Stimulated activated CD4-positive, alpha-beta T cell treated with anti-CD3 and anti-CD28 coated beads, Interleukin-1b, Interleukin-23, amount 100 ng/mL, for 48 hours (primary cell): ENCODE data around the gene CTAGE4.
"Not testable (repeated sequence)": the region's sequence is repeated elsewhere in the genome, so short reads cannot be mapped to it uniquely, and the experiment has no call there.

ENCODE experiments used
- DNase-seq: peaks from one replicate; pipeline ENCODE4 v3.0.0-alpha.2; 2020

CTAGE4 gene

DNA sequence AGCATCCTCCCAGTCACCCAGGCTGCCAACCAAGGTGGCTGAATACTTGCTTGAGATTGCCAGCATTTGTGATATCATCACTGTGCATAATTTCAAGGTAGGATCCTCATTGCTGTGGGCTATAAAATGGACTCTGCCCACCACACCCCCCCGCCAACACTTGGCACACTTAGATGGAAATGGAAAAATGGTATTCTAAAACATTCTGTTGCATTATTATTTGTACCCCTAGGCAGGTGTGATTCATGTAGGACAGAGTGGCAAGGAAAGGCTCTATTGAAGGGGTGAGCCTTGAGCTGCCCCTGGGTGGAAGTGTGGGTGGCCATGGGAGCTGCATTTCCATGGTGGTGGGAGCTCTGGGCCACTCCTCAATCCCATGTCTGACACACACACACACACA lies 35.3 kb downstream of the CTAGE4 start:
- not testable (repeated sequence) for DNase-seq

DNA sequence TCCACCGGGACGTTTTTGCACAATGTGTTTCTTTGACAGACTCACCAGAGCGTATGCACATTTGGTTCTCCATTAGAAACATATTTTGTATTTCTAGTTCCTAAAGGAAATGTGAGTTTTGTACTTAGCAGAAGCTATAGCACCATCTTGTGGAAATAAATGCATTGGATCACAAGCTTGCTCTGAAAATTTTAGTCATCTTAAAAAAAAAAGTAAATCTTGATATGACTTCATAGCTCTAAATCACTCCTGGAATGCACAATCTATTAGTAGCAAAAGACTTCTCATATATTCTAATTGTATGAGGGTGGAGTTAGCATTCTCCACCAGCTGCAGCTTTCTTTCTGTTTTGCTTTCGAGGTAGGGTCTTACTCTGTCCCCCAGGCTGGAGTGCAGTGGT lies 35.9 kb downstream of the CTAGE4 start:
- DNase-seq, result not testable (repeated sequence)

DNA sequence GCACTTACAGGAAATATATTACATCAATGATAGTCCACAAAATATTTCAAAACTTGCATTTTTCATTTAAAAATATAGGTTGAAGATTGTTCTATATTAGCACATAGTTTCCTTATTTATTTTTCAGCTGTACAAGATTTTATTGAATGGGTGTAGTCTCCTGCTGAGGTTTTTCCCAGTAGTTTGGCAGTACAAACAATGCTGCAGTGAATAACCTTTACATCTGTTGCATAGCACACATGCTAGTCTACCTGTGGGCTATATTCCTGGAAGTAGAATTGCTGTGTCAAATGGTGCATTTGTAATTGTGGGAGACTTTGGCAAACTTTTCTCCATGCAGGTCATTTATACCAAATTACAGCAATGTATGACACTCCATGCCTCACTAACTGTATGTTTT lies 37.3 kb downstream of the CTAGE4 start:
- DNase-seq, result not testable (repeated sequence)

DNA sequence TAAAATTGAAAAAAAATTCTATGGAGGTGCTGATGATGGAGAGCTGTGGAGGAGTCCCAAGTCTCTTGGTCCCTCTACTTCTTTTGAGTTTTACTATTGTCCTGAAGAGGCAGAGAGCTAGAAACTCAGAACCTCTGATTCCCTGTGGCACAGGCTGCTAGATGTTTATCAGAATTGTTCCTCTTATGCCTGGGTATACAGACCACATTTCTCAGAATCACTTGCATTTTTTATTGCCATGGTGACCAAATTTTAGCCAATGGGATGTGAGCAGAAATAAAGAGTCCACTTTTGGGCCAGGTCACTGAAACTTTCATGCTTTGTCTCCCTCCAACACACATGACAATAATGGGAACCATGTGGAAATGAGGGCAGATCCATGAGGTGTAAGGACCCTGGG lies 40.4 kb downstream of the CTAGE4 start:
- DNase-seq, result not testable (repeated sequence)

DNA sequence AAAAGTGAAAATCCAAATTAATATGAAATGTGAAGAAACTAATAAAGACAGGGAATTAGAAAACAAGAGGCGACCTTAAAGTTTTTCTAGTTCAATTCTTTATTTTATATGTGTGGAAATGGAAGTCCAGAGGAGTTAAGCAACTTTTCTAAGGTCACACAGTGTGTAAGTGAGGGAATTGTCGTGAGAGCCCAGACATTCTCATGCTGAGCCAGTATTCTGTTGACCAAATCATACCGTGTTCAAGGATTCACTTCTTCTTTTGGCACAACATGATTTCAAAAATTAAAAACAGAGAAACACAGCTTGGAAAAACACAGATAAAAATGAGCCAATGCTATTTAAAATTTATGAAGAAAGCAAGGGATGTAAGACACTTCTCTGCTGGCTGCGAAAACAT lies 43.6 kb downstream of the CTAGE4 start:
- not testable (repeated sequence) for DNase-seq

DNA sequence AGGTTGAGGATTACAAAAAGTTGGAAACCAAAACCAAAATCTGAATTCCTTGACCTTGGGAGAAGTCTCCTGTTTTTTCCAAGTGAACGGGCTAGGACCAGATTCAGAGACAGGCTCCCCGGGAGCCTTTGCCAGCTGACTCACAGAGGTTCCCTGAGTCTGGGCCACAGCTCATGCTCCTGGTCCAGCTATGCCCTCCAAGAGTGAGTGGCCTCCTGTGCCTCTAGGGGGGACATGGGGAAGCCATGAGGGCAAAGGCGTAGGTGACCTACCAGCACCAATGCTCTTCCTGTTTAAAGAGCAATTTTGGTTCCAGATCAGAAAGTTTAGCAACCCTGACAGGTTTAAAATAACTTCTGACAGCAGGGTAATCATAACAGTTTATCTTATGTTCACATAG lies 45.5 kb downstream of the CTAGE4 start:
- not testable (repeated sequence) for DNase-seq

DNA sequence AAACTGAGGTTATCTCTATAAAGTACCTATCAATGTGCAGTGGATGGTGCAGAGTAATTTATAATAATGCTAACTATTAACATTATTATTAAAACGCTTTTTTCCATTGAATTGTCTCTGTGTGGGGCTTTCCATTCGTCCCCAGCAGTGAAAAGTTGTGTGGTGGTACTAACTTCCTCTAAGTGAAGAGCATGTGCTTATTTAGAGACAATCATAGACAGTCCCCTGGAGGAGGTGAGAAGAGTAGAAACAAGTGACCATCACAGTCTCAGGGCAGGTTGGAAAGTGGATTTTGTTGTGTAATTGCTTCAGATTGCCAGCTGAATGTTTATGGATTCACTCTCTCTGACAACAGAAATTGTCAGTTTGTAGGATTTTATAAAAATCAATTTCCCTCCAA lies 47.8 kb downstream of the CTAGE4 start:
- not testable (repeated sequence) for DNase-seq

DNA sequence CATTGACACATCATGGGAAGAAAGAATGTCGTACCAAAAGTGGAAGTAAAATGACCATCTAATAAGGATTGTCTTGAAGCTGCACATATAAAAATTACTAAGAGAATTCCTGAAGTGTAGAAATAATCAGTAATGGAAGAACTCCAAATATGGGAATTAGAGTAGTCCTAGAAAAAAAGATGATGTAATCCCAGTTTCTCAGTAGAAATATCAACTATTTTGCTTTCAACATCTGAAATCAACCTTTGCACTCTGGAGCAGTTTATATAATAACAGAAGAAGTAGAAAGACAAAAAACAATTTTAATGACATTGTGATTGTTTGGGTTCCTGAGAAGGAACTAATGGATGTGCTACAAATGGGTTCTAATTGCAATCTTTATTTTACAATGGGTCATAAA lies 49.8 kb downstream of the CTAGE4 start:
- DNase-seq, result not testable (repeated sequence)
